BLaER1 treated with 17β-estradiol and CSF1 and Interleukin-3, amounts not matched to agents 10 nM and 100 nM (cell line): ENCODE results near the gene PCNT.

Source experiments
- H3K27ac ChIP-seq, 11 experiments: shearing (Covaris generic); formaldehyde crosslinking; 2 replicates each; pipeline ENCODE4 v1.8.1; 2022
- H3K27me3 ChIP-seq, 11 experiments: shearing (Covaris generic); formaldehyde crosslinking; 2 replicates each; pipeline ENCODE4 v1.8.1; 2022
- H3K36me3 ChIP-seq, 11 experiments: shearing (Covaris generic); formaldehyde crosslinking; 2 replicates each; pipeline ENCODE4 v1.8.1; 2022
- H3K4me1 ChIP-seq, 10 experiments: shearing (Covaris generic); formaldehyde crosslinking; 2 replicates each; pipeline ENCODE4 v1.8.1; 2022
- H3K4me2 ChIP-seq, 11 experiments: shearing (Covaris generic); formaldehyde crosslinking; 2 replicates each; pipeline ENCODE4 v1.8.1; 2022
- H3K4me3 ChIP-seq, 10 experiments: shearing (Covaris generic); formaldehyde crosslinking; 2 replicates each; pipeline ENCODE4 v1.8.1; 2022
- H3K9ac ChIP-seq, 11 experiments: shearing (Covaris generic); formaldehyde crosslinking; 2 replicates each; pipeline ENCODE4 v1.8.1; 2022
- H3K9me3 ChIP-seq, 11 experiments: shearing (Covaris generic); formaldehyde crosslinking; replicated peaks in 1 of 11; 2 replicates each; pipeline ENCODE4 v1.8.1; 2022
- H4K20me1 ChIP-seq, 11 experiments: shearing (Covaris generic); formaldehyde crosslinking; 2 replicates each; pipeline ENCODE4 v1.8.1; 2022
- Cebpa-rat ChIP-seq, 11 experiments: shearing (Covaris generic); IDR thresholded peaks; 2 replicates each; pipeline ENCODE4 v1.8.1; 2022

PCNT gene

GRCh38 chr21:46329796-46330195 is 5.8 kb downstream of the PCNT start:
- Histone ChIP-seq H3K9me3 (no peaks in the 10 kb centered on the region), H3K27me3 (no peaks in the 10 kb centered on the region), H3K4me2 (no peak overlapping the region), H3K27ac (no peak overlapping the region), H3K4me3 (no peak overlapping the region), H3K36me3 (peaks cover 29 to 78% (median 66%) of the 10 kb centered on the region in 11 experiments), H3K9ac (0 out of 22 replicates have a peak overlapping the region, but pooled peaks of 1 of the 11 experiments have one; percentile 3), H4K20me1 (peaks cover 0 to 60% (median 11%) of the 10 kb centered on the region in 11 experiments; a peak in 12 of 22 replicates), H3K4me1 (peaks cover 12 to 23% (median 13%) of the 10 kb centered on the region in 10 experiments)
- TF ChIP-seq Cebpa-rat (IDR thresholded peaks at IDR 0.05): no peak

- Histone ChIP-seq H3K9ac (0 out of 22 replicates have a peak overlapping the region, but pooled peaks of 1 of the 11 experiments have one; percentile 5), H3K27ac (no peak overlapping the region), H3K4me3 (no peak overlapping the region), H3K27me3 (no peaks in the 10 kb centered on the region), H4K20me1 (peaks cover 0 to 44% (median 13%) of the 10 kb centered on the region in 11 experiments; a peak in 9 of 22 replicates), H3K36me3 (peaks cover 68 to 100% (median 87%) of the 10 kb centered on the region in 11 experiments), H3K4me2 (no peak overlapping the region), H3K9me3 (peaks cover 0 to 11% (median 2%) of the 10 kb centered on the region in 11 experiments; a peak in 7 of 22 replicates), H3K4me1 (peaks cover 0 to 10% (median 0%) of the 10 kb centered on the region in 10 experiments; a peak in 7 of 20 replicates)
- TF ChIP-seq Cebpa-rat (IDR thresholded peaks at IDR 0.05): no peak
Measured at GRCh38 chr21:46334351-46335140, 10.6 kb downstream of the PCNT start.

GRCh38 chr21:46336603-46337002 is 12.6 kb downstream of the PCNT start:
- Histone ChIP-seq H3K4me2 (no peak overlapping the region), H4K20me1 (peaks cover 0 to 37% (median 11%) of the 10 kb centered on the region in 11 experiments; a peak in 9 of 22 replicates), H3K27me3 (no peaks in the 10 kb centered on the region), H3K9ac (no peak overlapping the region), H3K4me1 (peaks cover 0 to 10% (median 0%) of the 10 kb centered on the region in 10 experiments; a peak in 7 of 20 replicates), H3K4me3 (no peak overlapping the region), H3K9me3 (peaks cover 0 to 17% (median 8%) of the 10 kb centered on the region in 11 experiments; a peak in 13 of 22 replicates), H3K27ac (no peak overlapping the region), H3K36me3 (peaks cover 62 to 100% (median 88%) of the 10 kb centered on the region in 11 experiments)
- TF ChIP-seq Cebpa-rat (IDR thresholded peaks at IDR 0.05): no peak

- no peak overlapping the region for H3K4me3 ChIP-seq
- peaks cover 0 to 17% (median 8%) of the 10 kb centered on the region in 11 experiments; a peak in 13 of 22 replicates for H3K9me3 ChIP-seq
- H3K4me2 ChIP-seq: no peak overlapping the region
- no peak overlapping the region for H3K27ac ChIP-seq
- TF ChIP-seq Cebpa-rat (IDR thresholded peaks at IDR 0.05): no peak
- H3K36me3 ChIP-seq: peaks cover 63 to 94% (median 85%) of the 10 kb centered on the region in 11 experiments
- H3K9ac ChIP-seq: no peak overlapping the region
- no peaks in the 10 kb centered on the region for H3K27me3 ChIP-seq
- peaks cover 0 to 46% (median 12%) of the 10 kb centered on the region in 11 experiments; a peak in 13 of 22 replicates for H4K20me1 ChIP-seq
- peaks cover 0 to 4% (median 0%) of the 10 kb centered on the region in 10 experiments; a peak in 1 of 20 replicates for H3K4me1 ChIP-seq
Measured at GRCh38 chr21:46340998-46341397, 17.0 kb downstream of the PCNT start.

- Histone ChIP-seq H3K36me3 (peaks cover 63 to 94% (median 85%) of the 10 kb centered on the region in 11 experiments), H4K20me1 (peaks cover 0 to 53% (median 13%) of the 10 kb centered on the region in 11 experiments; a peak in 13 of 22 replicates), H3K4me2 (no peak overlapping the region), H3K4me1 (peaks cover 0 to 4% (median 0%) of the 10 kb centered on the region in 10 experiments; a peak in 1 of 20 replicates), H3K27me3 (no peaks in the 10 kb centered on the region), H3K9me3 (peaks cover 0 to 10% (median 8%) of the 10 kb centered on the region in 11 experiments; a peak in 13 of 22 replicates), H3K27ac (no peak overlapping the region), H3K9ac (no peak overlapping the region), H3K4me3 (no peak overlapping the region)
- TF ChIP-seq Cebpa-rat (IDR thresholded peaks at IDR 0.05): no peak
Measured at GRCh38 chr21:46344219-46344915, 20.4 kb downstream of the PCNT start.

- no peak overlapping the region for H3K4me2 ChIP-seq
- H3K27me3 ChIP-seq: no peaks in the 10 kb centered on the region
- no peak overlapping the region for H3K27ac ChIP-seq
- H3K9ac ChIP-seq: no peak overlapping the region
- peaks cover 66 to 94% (median 85%) of the 10 kb centered on the region in 11 experiments for H3K36me3 ChIP-seq
- no peak overlapping the region for H3K4me3 ChIP-seq
- no peak for TF ChIP-seq Cebpa-rat (IDR thresholded peaks at IDR 0.05)
- H4K20me1 ChIP-seq: peaks cover 0 to 57% (median 13%) of the 10 kb centered on the region in 11 experiments; a peak in 13 of 22 replicates
- H3K4me1 ChIP-seq: peaks cover 0 to 4% (median 0%) of the 10 kb centered on the region in 10 experiments; a peak in 1 of 20 replicates
- no peaks in the 10 kb centered on the region for H3K9me3 ChIP-seq
Measured at GRCh38 chr21:46345861-46346260, 21.9 kb downstream of the PCNT start.

- Histone ChIP-seq H3K4me3 (no peak overlapping the region), H3K36me3 (peaks cover 71 to 94% (median 89%) of the 10 kb centered on the region in 11 experiments), H3K9me3 (no peaks in the 10 kb centered on the region), H4K20me1 (peaks cover 0 to 59% (median 13%) of the 10 kb centered on the region in 11 experiments; a peak in 13 of 22 replicates), H3K4me2 (no peak overlapping the region), H3K4me1 (peaks cover 0 to 4% (median 0%) of the 10 kb centered on the region in 10 experiments; a peak in 1 of 20 replicates), H3K9ac (no peak overlapping the region), H3K27ac (no peak overlapping the region), H3K27me3 (no peaks in the 10 kb centered on the region)
- TF ChIP-seq Cebpa-rat (IDR thresholded peaks at IDR 0.05): no peak
Measured at GRCh38 chr21:46346296-46347202, 22.6 kb downstream of the PCNT start.

GRCh38 chr21:46347203-46347550 is 23.2 kb downstream of the PCNT start:
- Histone ChIP-seq H3K9ac (no peak overlapping the region), H3K9me3 (no peaks in the 10 kb centered on the region), H3K36me3 (peaks cover 78 to 94% (median 89%) of the 10 kb centered on the region in 11 experiments), H3K4me2 (no peak overlapping the region), H3K27ac (no peak overlapping the region), H4K20me1 (peaks cover 0 to 61% (median 13%) of the 10 kb centered on the region in 11 experiments; a peak in 14 of 22 replicates), H3K4me1 (no peaks in the 10 kb centered on the region), H3K4me3 (no peak overlapping the region), H3K27me3 (no peaks in the 10 kb centered on the region)
- TF ChIP-seq Cebpa-rat (IDR thresholded peaks at IDR 0.05): no peak
